NCI-H187 (cell line): Measurements from ENCODE around the gene SERTAD3.
A peak's percentile ranks its signal among the peaks of the same experiment; 100 is the strongest.
"Not testable (repeated sequence)": the region's sequence is repeated elsewhere in the genome, so short reads cannot be mapped to it uniquely, and the experiment has no call there.

Experiments used
- DNase-seq, 2 experiments: peaks; one replicate each; lab custom pipeline; 2025; lab: John Stamatoyannopoulos, UW

The SERTAD3 gene

GRCh38 chr19:40411125-40411842, 32.9 kb downstream of the SERTAD3 start:
- no peak for DNase-seq

- DNase-seq, result no peak
Measured at GRCh38 chr19:40410030-40410389, 34.1 kb downstream of the SERTAD3 start.

GRCh38 chr19:40408598-40408925, 35.6 kb downstream of the SERTAD3 start:
- DNase-seq, result not testable (repeated sequence)

GRCh38 chr19:40407714-40408597, 36.2 kb downstream of the SERTAD3 start:
- no peak for DNase-seq

GRCh38 chr19:40403262-40403984, 40.7 kb downstream of the SERTAD3 start:
- DNase-seq, result peak; percentile 48 to 64

- DNase-seq, result no peak
Measured at GRCh38 chr19:40400559-40400958, 43.6 kb downstream of the SERTAD3 start.

- peak; percentile 73 to 86 for DNase-seq
Measured at GRCh38 chr19:40398417-40399131, 45.6 kb downstream of the SERTAD3 start.

GRCh38 chr19:40397568-40397906, 46.6 kb downstream of the SERTAD3 start:
- DNase-seq, result no peak

GRCh38 chr19:40396886-40397567, 47.1 kb downstream of the SERTAD3 start:
- DNase-seq, result no peak

- no peak for DNase-seq
Measured at GRCh38 chr19:40395956-40396355, 48.2 kb downstream of the SERTAD3 start.

GRCh38 chr19:40394816-40395210, 49.3 kb downstream of the SERTAD3 start:
- DNase-seq, result no peak

GRCh38 chr19:40393894-40394815, 50.0 kb downstream of the SERTAD3 start:
- no peak for DNase-seq

GRCh38 chr19:40392894-40393517, 51.1 kb downstream of the SERTAD3 start:
- DNase-seq, result no peak

GRCh38 chr19:40392123-40392522, 52.0 kb downstream of the SERTAD3 start:
- DNase-seq, result no peak
